Measurements from ENCODE around the gene SLC16A4. TPM values are rescaled to one million over a fixed set of nuclear protein-coding genes. Genes with fewer than 3 reads are reported as not detected.

The SLC16A4 gene
- total and polyA plus RNA-seq, 9 donors: 6.5 to 11.6 (median 8.8) TPM

DNA sequence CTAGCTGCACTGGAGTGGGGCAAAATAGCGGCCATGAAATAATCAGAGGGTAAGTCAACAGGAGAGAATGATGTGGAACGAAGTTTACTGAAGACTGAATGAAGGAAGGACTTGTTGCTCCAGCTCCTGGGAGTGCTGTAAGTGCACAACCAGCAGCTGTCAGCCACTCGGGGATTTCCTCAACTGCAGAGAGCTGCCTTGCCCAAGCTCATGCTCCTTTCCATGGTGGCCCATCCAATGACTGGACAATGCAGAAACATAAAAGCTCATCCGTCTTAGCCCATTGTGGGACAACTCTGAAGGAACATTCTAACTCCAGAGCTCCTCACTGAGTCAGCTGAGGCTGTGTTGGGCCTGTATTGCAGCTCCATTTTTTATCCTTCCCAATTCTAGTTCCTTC, 72.8 kb downstream of the SLC16A4 start:
- H3K4me1 ChIP-seq (ENCODE audit: control insufficient read depth, insufficient read depth, low read length): no peaks in the 10 kb centered on the region
- no peak for DNase-seq
- H3K27me3 ChIP-seq (ENCODE audit: control insufficient read depth, insufficient read depth, low read length): no peaks in the 10 kb centered on the region
- H3K9me3 ChIP-seq (replicated peaks; ENCODE audit: control insufficient read depth, low read depth, low read length): no peaks in the 10 kb centered on the region
- no peaks in the 10 kb centered on the region for H3K36me3 ChIP-seq (ENCODE audit: control insufficient read depth, insufficient read depth, low read length)
- H3K4me3 ChIP-seq (ENCODE audit: low read length): no peak overlapping the region
- no peak overlapping the region for H3K27ac ChIP-seq (ENCODE audit: low read length)
- WGBS (ENCODE audit: insufficient coverage): 90% methylated on average over 4 of the region's 4 CpGs

DNA sequence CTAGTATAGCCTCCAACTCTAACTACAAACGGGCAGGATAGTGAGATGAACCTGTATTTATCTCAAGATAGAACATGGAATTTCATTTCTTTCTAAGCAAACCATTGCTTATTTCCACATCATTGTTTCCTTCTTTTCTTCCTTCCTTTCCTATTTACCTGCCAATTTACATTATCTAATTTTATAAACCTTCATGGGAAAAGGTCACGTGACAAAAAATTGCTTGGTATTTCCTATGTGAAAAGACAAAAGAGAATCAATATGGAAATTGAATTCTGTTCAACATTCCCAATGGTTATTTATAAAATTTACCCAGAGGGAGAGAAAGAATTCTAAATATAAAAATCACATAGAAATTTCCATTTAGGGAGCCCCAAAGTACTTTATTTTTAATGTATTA, 74.1 kb downstream of the SLC16A4 start:
- no CpG with 5 or more reads among the region's 2 CpGs for WGBS (ENCODE audit: insufficient coverage)

More for the DNA sequence above, 74.1 kb downstream of the SLC16A4 start:
- Histone ChIP-seq H3K4me1 (ENCODE audit: control insufficient read depth, insufficient read depth, low read length) (peaks cover 4% of the 10 kb centered on the region), H3K27me3 (ENCODE audit: control insufficient read depth, insufficient read depth, low read length) (no peaks in the 10 kb centered on the region), H3K36me3 (ENCODE audit: control insufficient read depth, insufficient read depth, low read length) (no peaks in the 10 kb centered on the region), H3K9me3 (replicated peaks; ENCODE audit: control insufficient read depth, low read depth, low read length) (no peaks in the 10 kb centered on the region), H3K4me3 (ENCODE audit: low read length) (no peak overlapping the region), H3K27ac (ENCODE audit: low read length) (no peak overlapping the region)
- DNase-seq: no peak

Other genes starting within 250 kb of the SLC16A4 start
- gene SLC6A17, start 240.5 kb downstream of the SLC16A4 start, total RNA-seq: 0.04 TPM
- gene SLC6A17, start 240.5 kb downstream of the SLC16A4 start, polyA plus RNA-seq (ENCODE audit: insufficient read depth in 1 of 8, insufficient read length in 8 of 8, low replicate concordance in 1 of 8): under 1 TPM; 0.12 to 0.79 (median 0.30) TPM
- gene KCNC4, start 180.7 kb downstream of the SLC16A4 start, total RNA-seq: 2.7 TPM
- gene KCNC4, start 180.7 kb downstream of the SLC16A4 start, polyA plus RNA-seq (ENCODE audit: insufficient read depth in 1 of 8, insufficient read length in 8 of 8, low replicate concordance in 1 of 8): 1 to 10 TPM; 5.7 to 8.8 (median 7.9) TPM
- 18.8 TPM for gene RBM15, start 51.6 kb downstream of the SLC16A4 start, total RNA-seq
- gene RBM15, start 51.6 kb downstream of the SLC16A4 start, polyA plus RNA-seq (ENCODE audit: insufficient read depth in 1 of 8, insufficient read length in 8 of 8, low replicate concordance in 1 of 8): 1 to 10 TPM; 5.0 to 9.4 (median 8.5) TPM
- 100 TPM for gene LAMTOR5, start 16.7 kb upstream of the SLC16A4 start, total RNA-seq
- gene LAMTOR5, start 16.7 kb upstream of the SLC16A4 start, polyA plus RNA-seq (ENCODE audit: insufficient read depth in 1 of 8, insufficient read length in 8 of 8, low replicate concordance in 1 of 8): 100 to 1,000 TPM; 108 to 129 (median 118) TPM
- gene PROK1, start 60.1 kb upstream of the SLC16A4 start, total RNA-seq: not detected
- not detected for gene PROK1, start 60.1 kb upstream of the SLC16A4 start, polyA plus RNA-seq (ENCODE audit: insufficient read depth in 1 of 8, insufficient read length in 8 of 8, low replicate concordance in 1 of 8)
- 0.09 TPM for gene KCNA10, start 128.1 kb upstream of the SLC16A4 start, total RNA-seq
- gene KCNA10, start 128.1 kb upstream of the SLC16A4 start, polyA plus RNA-seq (ENCODE audit: insufficient read depth in 1 of 8, insufficient read length in 8 of 8, low replicate concordance in 1 of 8): under 1 TPM; 0.23 to 0.75 (median 0.60) TPM
- 0.75 TPM for gene KCNA2, start 215.3 kb upstream of the SLC16A4 start, total RNA-seq
- gene KCNA2, start 215.3 kb upstream of the SLC16A4 start, polyA plus RNA-seq (ENCODE audit: insufficient read depth in 1 of 8, insufficient read length in 8 of 8, low replicate concordance in 1 of 8): 1 to 10 TPM in 4 of 8 donors, under 1 TPM in 4; 0.68 to 3.0 (median 0.91) TPM